ENCODE measurements around the gene CBX6. TPM values are rescaled to one million over a fixed set of nuclear protein-coding genes. Genes with fewer than 3 reads are reported as not detected.
A peak's percentile ranks its signal among the peaks of the same experiment; 100 is the strongest.

CBX6 gene
- total RNA-seq, 1 experiment from 2014 or later, result 31.4 TPM

GRCh38 chr22:38870791-38871359 is 1.1 kb downstream of the CBX6 start:
- H3K27ac Mint-ChIP-seq, result no peak overlapping the region; a peak in 1 of 7 replicates
- H3K79me2 ChIP-seq (ENCODE audit: insufficient read depth, low read length), result no peaks in the 10 kb centered on the region; the same call in 1 of the 2 replicates

More at GRCh38 chr22:38870791-38871359, 1.1 kb downstream of the CBX6 start:
- H2AFZ ChIP-seq (ENCODE audit: low read length), result no peak overlapping the region
- H4K91ac ChIP-seq (ENCODE audit: insufficient read length, low read depth, low read length), result no peak overlapping the region
- H3K56ac ChIP-seq (ENCODE audit: insufficient read length, low read depth, low read length), result no peak overlapping the region
- H2BK12ac ChIP-seq (ENCODE audit: insufficient read length, low read depth, low read length), result no peak overlapping the region
- H3K4me1 ChIP-seq (ENCODE audit: insufficient read depth, low read length), result peaks cover 2% of the 10 kb centered on the region; the same call in 1 of the 2 replicates
- H3K79me1 ChIP-seq (ENCODE audit: insufficient read depth, low read depth, low read length, poor library complexity, severe bottlenecking), result peaks cover 5% of the 10 kb centered on the region
- H3K4me1 Mint-ChIP-seq, result peaks cover 36 to 37% of the 10 kb centered on the region in 2 experiments
- H3K27me3 ChIP-seq (ENCODE audit: insufficient read depth, low read length), result no peaks in the 10 kb centered on the region
- H3K27me3 Mint-ChIP-seq (ENCODE audit: low read depth), result peaks cover 18% of the 10 kb centered on the region
- H3K18ac ChIP-seq (ENCODE audit: insufficient read length, low read depth, low read length), result no peak overlapping the region
- no peak overlapping the region for H3K14ac ChIP-seq (ENCODE audit: insufficient read depth, low read length)
- peak overlapping the region; percentile 87 to 94 for H3K4me3 Mint-ChIP-seq
- WGBS (ENCODE audit: extremely low coverage, insufficient read length, low lambda C conversion rate), result no CpG with 5 or more reads among the region's 2 CpGs
- no peak for DNase-seq
- H4K20me1 ChIP-seq (ENCODE audit: control insufficient read depth, insufficient read depth, insufficient read length), result no peaks in the 10 kb centered on the region
- H4K8ac ChIP-seq (replicated peaks; ENCODE audit: insufficient read length, low read depth, low read length), result no peak overlapping the region
- no peak overlapping the region for H3T11ph ChIP-seq (ENCODE audit: low read length)
- no peak overlapping the region for H3K9ac ChIP-seq (ENCODE audit: extremely low read depth, insufficient read length, low read length)
- no peaks in the 10 kb centered on the region; a peak in 1 of 5 replicates for H3K9me3 Mint-ChIP-seq
- no peak overlapping the region for H2AK5ac ChIP-seq (ENCODE audit: insufficient read length, low read length)
- no peak for TF ChIP-seq CTCF (conservative IDR thresholded peaks at IDR 0.05)
- H3K23ac ChIP-seq (ENCODE audit: insufficient read length, low read depth, low read length), result no peak overlapping the region
- no peak overlapping the region for H3K4ac ChIP-seq (ENCODE audit: low read depth, low read length)
- H3K36me3 Mint-ChIP-seq (ENCODE audit: insufficient read depth in 1 of 3, low read depth in 3 of 3), result peaks cover 7 to 28% (median 23%) of the 10 kb centered on the region in 3 experiments
- H3K4me2 ChIP-seq (ENCODE audit: insufficient read depth, insufficient read length, low read length), result peak overlapping the region; percentile 51
- no peak overlapping the region for H2BK5ac ChIP-seq (ENCODE audit: insufficient read length, low read length)
- peaks cover 15% of the 10 kb centered on the region for H3K23me2 ChIP-seq (ENCODE audit: insufficient read length, low read depth, low read length, poor library complexity, severe bottlenecking)
- no peak overlapping the region for H3K27ac ChIP-seq (ENCODE audit: insufficient read length, low read depth, low read length)
- H2BK20ac ChIP-seq (ENCODE audit: low read depth, low read length, poor library complexity, severe bottlenecking), result no peak overlapping the region
- no peak overlapping the region for H2BK15ac ChIP-seq (ENCODE audit: low read depth, low read length)
- H3K9me3 ChIP-seq (ENCODE audit: control insufficient read depth, low read depth, low read length), result no peaks in the 10 kb centered on the region
- no peak overlapping the region for H4K5ac ChIP-seq (ENCODE audit: insufficient read length, low read depth, low read length)
- no peak overlapping the region for H2BK120ac ChIP-seq (ENCODE audit: low read depth, low read length, poor library complexity, severe bottlenecking)
